Measurements from ENCODE around the gene PGM5. TPM values are rescaled to one million over a fixed set of nuclear protein-coding genes. Genes with fewer than 3 reads are reported as not detected.

Gene PGM5
- total and polyA plus RNA-seq, 2 of the 8 experiments (the other 6 are each of a cell fraction or from before 2014, with no cell fraction given), result not detected

- TF ChIP-seq RXRA (IDR thresholded peaks at IDR 0.05; ENCODE audit: insufficient read depth, low read depth, low read length), result no peak
- no peak for TF ChIP-seq SRF (IDR thresholded peaks at IDR 0.05; ENCODE audit: low read depth, low read length)
These were observed 137.7 kb downstream of the PGM5 start (continued) for GRCh38 chr9:68493958-68494577.
